ENCODE data around the gene SLC66A1.

Gene SLC66A1

GRCh38 chr1:19375631-19376400 is 63.7 kb downstream of the SLC66A1 start:
- Histone ChIP-seq H3K4me1 (ENCODE audit: insufficient read depth, low read length, poor library complexity, severe bottlenecking) (no peaks in the 10 kb centered on the region), H3K36me3 (ENCODE audit: insufficient read depth, low read length) (peaks cover 85% of the 10 kb centered on the region; the same call in 1 of the 2 replicates), H3K4me3 (ENCODE audit: low read length, poor library complexity, severe bottlenecking) (no peak overlapping the region), H3F3A (ENCODE audit: low read depth) (no peaks in the 10 kb centered on the region), H2AFZ (ENCODE audit: low read length) (no peak overlapping the region), H3K4me2 (ENCODE audit: low read depth, low read length, poor library complexity, severe bottlenecking) (no peak overlapping the region), H3K27me3 (ENCODE audit: insufficient read depth, low read length, poor library complexity, severe bottlenecking) (no peaks in the 10 kb centered on the region), H3K9me2 (replicated peaks; ENCODE audit: low read depth, low read length) (no peaks in the 10 kb centered on the region), H4K20me1 (ENCODE audit: insufficient read depth, low read length, poor library complexity, severe bottlenecking) (peaks cover 10% of the 10 kb centered on the region), H3K9ac (ENCODE audit: low read depth, low read length, poor library complexity, severe bottlenecking) (no peak overlapping the region), H3K79me2 (ENCODE audit: insufficient read depth, low read length) (peaks cover 2% of the 10 kb centered on the region; the same call in 1 of the 2 replicates), H3K9me3 (ENCODE audit: insufficient read depth, low read depth, low read length) (no peaks in the 10 kb centered on the region)
- TF ChIP-seq EZH2phosphoT487 (IDR thresholded peaks at IDR 0.05; ENCODE audit: borderline replicate concordance) (no peak), CTCF (conservative IDR thresholded peaks at IDR 0.05; ENCODE audit: low read length) (no peak)

- H3K27me3 ChIP-seq (ENCODE audit: insufficient read depth, low read length, poor library complexity, severe bottlenecking) = no peaks in the 10 kb centered on the region
- H4K20me1 ChIP-seq (ENCODE audit: insufficient read depth, low read length, poor library complexity, severe bottlenecking) = peaks cover 10% of the 10 kb centered on the region
- H3K36me3 ChIP-seq (ENCODE audit: insufficient read depth, low read length) = peaks cover 86% of the 10 kb centered on the region; the same call in 1 of the 2 replicates
- no peak overlapping the region for H3K9ac ChIP-seq (ENCODE audit: low read depth, low read length, poor library complexity, severe bottlenecking)
- H3K4me3 ChIP-seq (ENCODE audit: low read length, poor library complexity, severe bottlenecking) = no peak overlapping the region
- no peak overlapping the region for H3K4me2 ChIP-seq (ENCODE audit: low read depth, low read length, poor library complexity, severe bottlenecking)
- peaks cover 2% of the 10 kb centered on the region; the same call in 1 of the 2 replicates for H3K79me2 ChIP-seq (ENCODE audit: insufficient read depth, low read length)
- H3K9me3 ChIP-seq (ENCODE audit: insufficient read depth, low read depth, low read length) = no peaks in the 10 kb centered on the region
- no peaks in the 10 kb centered on the region for H3K4me1 ChIP-seq (ENCODE audit: insufficient read depth, low read length, poor library complexity, severe bottlenecking)
- H3F3A ChIP-seq (ENCODE audit: low read depth) = no peaks in the 10 kb centered on the region
- H2AFZ ChIP-seq (ENCODE audit: low read length) = no peak overlapping the region
- no peaks in the 10 kb centered on the region for H3K9me2 ChIP-seq (replicated peaks; ENCODE audit: low read depth, low read length)
- TF ChIP-seq EZH2phosphoT487 (IDR thresholded peaks at IDR 0.05; ENCODE audit: borderline replicate concordance) = no peak
- TF ChIP-seq CTCF (conservative IDR thresholded peaks at IDR 0.05; ENCODE audit: low read length) = no peak
Measured at GRCh38 chr1:19376428-19377372, 64.6 kb downstream of the SLC66A1 start.

DNA sequence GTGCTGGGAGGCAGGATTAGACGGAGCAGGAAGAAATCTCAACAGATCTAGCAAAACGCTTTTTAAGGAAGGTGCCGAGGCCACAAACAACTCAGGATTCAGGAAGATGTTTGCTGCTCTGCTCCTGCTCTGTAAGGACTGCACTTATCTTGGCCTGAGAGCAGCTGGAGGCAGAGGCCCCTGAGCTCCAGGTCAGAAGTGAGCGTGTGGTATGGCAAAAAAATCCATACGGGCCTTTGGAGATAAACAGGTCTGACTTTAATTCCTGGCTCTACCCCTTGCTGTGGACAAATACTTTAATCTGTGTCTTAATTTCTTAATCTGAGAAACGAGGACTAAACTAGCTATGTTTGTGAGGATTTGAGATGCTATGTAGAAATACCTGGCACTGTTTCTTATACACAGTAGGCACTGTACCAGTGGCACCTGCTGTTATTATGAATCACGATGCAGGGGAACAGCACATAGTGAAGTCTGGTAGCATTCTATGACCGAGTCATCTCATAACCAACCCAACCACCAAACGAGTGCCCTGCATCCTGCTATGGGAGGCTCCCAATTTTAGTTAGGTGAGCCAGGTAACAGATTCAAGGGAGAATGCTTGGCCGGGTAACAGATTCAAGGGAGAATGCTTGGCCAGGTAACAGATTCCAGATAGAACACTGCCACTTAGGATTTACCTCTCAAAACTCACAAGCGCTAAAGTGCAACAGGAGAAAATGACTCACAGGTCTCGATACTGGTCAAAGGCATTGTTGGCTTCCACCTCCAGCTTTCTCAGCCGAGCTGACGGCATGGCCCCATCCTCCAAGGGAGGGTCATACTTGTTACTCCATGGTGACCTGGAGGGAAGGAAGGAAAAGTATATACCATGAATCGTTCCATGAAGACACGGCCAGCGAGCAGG is 65.9 kb downstream of the SLC66A1 start:
- TF ChIP-seq EZH2phosphoT487 (IDR thresholded peaks at IDR 0.05; ENCODE audit: borderline replicate concordance) = no peak
- no peak for TF ChIP-seq CTCF (conservative IDR thresholded peaks at IDR 0.05; ENCODE audit: low read length)
- Histone ChIP-seq H3K4me3 (ENCODE audit: low read length, poor library complexity, severe bottlenecking) (no peak overlapping the region), H3K4me1 (ENCODE audit: insufficient read depth, low read length, poor library complexity, severe bottlenecking) (no peaks in the 10 kb centered on the region)

More for the DNA sequence above, 65.9 kb downstream of the SLC66A1 start:
- Histone ChIP-seq H3K9me2 (replicated peaks; ENCODE audit: low read depth, low read length) (no peaks in the 10 kb centered on the region), H3K27me3 (ENCODE audit: insufficient read depth, low read length, poor library complexity, severe bottlenecking) (no peaks in the 10 kb centered on the region), H4K20me1 (ENCODE audit: insufficient read depth, low read length, poor library complexity, severe bottlenecking) (peaks cover 19% of the 10 kb centered on the region), H2AFZ (ENCODE audit: low read length) (no peak overlapping the region), H3F3A (ENCODE audit: low read depth) (no peaks in the 10 kb centered on the region), H3K9ac (ENCODE audit: low read depth, low read length, poor library complexity, severe bottlenecking) (no peak overlapping the region), H3K36me3 (ENCODE audit: insufficient read depth, low read length) (peaks cover 92% of the 10 kb centered on the region; the same call in 1 of the 2 replicates), H3K79me2 (ENCODE audit: insufficient read depth, low read length) (peaks cover 2% of the 10 kb centered on the region; the same call in 1 of the 2 replicates), H3K4me2 (ENCODE audit: low read depth, low read length, poor library complexity, severe bottlenecking) (no peak overlapping the region), H3K9me3 (ENCODE audit: insufficient read depth, low read depth, low read length) (no peaks in the 10 kb centered on the region)

All from Loucy (cell line).